Measurements from ENCODE around the gene STXBP1. TPM values are rescaled to one million over a fixed set of nuclear protein-coding genes. Genes with fewer than 3 reads are reported as not detected.

Gene STXBP1
- total RNA-seq, 1 experiment from 2014 or later: 8.0 TPM

DNA sequence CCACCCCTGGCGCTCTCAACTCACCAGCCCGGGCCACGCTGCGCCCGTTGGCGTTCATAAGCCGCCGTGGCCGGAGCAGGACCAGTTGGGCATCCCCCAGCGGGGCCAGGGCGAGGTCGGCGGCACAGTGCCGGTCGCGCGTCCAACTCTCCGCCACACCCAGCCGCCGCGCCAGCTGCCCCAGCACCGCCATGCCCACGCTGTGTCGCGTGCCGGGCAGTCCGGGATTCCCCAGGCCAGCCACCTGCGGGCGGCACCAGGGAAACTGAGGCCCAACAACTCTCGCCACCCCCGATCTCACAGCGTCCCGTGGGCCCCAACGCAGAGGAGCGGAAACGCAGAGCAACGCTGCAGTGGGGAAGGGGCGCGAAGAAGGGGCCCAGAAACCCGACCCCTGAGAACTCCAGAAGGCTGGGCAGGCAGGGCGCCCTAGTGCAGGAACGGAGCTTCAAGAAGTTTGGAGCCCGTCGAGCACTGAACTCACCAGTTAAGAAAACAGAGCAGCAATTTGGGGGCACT, 102.9 kb downstream of the STXBP1 start:
- DNase-seq (ENCODE audit: low spot score): no peak

DNA sequence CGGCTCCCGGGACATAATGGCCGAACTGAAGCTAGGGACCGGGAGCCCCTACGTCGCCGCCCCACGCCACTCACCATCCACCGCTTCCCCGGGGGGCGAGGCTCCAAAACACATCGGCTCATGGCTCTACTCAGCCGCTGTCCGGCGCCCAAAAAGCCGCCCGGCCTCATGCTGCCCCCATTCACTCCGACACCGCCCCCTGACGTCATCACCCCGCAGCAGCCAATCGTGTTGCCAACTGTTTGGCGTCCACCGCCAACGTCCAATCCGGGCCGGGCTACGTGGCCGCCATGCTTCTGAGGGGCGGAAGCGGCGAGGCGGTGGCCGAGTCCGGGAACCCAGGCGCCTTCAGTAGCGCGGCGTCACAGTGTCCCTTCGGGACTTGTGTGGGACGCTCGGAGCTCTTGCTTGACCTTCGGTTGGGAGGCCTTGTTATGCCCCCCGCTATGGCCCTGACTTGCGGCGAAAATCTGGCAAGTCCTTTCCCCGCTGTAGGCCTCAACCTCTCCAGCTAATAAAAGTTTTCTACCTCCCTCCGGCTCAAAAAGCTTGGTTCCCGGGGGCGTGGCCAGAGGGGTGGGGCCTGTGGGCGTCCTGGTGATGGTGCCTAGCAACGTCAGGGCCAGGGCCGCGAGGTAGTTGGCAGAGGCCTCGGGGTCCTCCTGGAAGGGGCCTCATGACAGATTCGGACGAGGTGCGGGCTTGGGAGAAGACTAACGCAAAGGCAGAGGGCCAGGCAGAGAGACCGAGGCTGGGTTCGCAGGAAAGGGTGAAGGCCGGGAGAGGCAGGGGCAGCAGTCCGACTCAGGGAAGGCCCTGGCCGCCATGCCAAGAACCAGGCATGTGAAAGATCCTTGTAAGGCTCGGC, 103.6 kb downstream of the STXBP1 start, which contains the start of the genes PTRH1 and TTC16:
Gene PTRH1, minus strand, starts transcription at position 194 of the 868 bp plus-strand sequence. Its CDS starts 24 bp downstream, at position 170.
Gene TTC16, plus strand, starts transcription at position 610 of the 868 bp plus-strand sequence. Its CDS starts 67 bp downstream, at position 677.
- DNase-seq (ENCODE audit: low spot score): peak; percentile 95

- DNase-seq (ENCODE audit: low spot score): no peak
Observed at GRCh38 chr9:127716412-127716811, 104.3 kb downstream of the STXBP1 start.

DNA sequence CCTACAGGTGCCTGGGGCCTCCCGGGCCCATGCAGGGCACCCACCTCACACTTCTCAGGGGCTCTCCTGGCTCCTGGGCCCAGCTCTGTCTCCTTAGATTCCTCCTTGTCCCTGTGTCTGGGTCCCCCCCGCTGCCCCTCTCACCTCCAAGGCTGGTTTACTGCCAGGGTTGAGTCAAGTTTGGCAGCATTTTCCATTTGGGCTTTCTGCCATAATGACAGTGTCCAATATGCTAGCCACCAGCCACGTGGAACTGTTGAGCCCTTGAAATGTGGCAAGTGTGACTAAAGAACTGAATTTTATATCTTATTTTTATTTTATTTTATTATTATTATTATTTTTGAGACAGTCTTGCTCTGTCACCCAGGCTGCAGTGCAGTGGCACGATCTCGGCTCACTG, 105.7 kb downstream of the STXBP1 start:
- DNase-seq (ENCODE audit: low spot score): no peak

DNA sequence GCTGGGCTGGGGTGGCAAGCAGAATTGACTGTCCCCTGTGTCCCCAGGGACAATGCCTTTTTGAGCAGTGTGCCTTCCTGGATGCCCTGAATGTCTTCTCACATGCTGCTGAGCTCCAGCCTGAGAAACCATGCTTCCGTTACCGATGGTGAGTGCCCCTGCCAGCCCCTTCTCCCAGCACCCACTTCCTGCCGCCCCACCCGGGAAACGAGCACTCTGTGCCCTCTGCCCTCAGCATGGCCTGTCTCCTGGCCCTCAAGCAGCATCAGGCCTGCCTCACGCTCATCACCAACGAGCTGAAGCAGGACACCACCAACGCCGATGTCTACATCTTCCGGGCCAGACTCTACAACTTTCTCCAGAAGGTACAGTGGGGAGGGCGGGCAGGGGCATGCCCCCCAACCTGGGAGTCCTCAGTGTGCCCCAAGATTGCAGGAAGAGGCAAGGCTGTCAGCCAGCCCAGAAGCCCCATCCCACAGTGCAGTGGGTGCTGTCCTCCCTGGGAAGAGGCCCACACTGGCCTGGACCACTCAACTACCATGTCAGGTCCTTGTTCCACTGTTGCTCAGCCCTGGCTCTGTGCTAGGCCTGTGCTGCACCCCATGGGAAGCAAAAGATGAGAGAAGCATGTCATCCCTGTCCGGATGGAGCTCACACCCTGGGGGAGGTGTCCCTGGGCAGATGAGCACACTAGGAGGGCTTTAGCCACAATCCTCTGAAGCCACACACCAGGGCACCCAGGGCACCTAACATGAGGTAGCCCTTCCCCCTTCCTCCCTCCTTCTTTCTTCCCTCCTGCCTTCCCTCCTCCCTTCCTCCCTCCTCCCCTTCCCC, 108.2 kb downstream of the STXBP1 start:
- no peak for DNase-seq (ENCODE audit: low spot score)

GRCh38 chr9:127720865-127721227, 108.8 kb downstream of the STXBP1 start:
- no peak for DNase-seq (ENCODE audit: low spot score)

GRCh38 chr9:127721391-127721821, 109.3 kb downstream of the STXBP1 start:
- peak; percentile 79 for DNase-seq (ENCODE audit: low spot score)

- DNase-seq (ENCODE audit: low spot score): peak; percentile 36
Observed at GRCh38 chr9:127722055-127722745, 110.1 kb downstream of the STXBP1 start.

- DNase-seq (ENCODE audit: low spot score): no peak
Observed at GRCh38 chr9:127723013-127723412, 110.9 kb downstream of the STXBP1 start.

- no peak for DNase-seq (ENCODE audit: low spot score)
Observed at GRCh38 chr9:127723444-127723843, 111.4 kb downstream of the STXBP1 start.

DNA sequence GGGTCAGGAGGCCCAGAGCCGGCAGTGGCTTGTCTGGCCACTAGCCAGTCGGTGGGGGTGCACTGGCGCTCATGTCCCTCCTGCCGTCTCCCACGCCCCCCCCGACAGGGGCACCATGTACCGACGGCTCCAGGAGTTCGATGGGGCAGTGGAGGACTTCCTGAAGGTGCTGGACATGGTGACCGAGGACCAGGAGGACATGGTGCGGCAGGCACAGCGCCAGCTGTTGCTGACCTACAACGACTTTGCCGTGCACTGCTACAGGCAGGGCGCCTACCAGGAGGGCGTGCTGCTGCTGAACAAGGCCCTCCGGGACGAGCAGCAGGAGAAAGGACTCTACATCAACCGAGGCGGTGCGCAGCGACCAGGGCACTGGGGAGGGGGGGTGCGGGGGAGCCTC, 111.9 kb downstream of the STXBP1 start:
- DNase-seq (ENCODE audit: low spot score): no peak

DNA sequence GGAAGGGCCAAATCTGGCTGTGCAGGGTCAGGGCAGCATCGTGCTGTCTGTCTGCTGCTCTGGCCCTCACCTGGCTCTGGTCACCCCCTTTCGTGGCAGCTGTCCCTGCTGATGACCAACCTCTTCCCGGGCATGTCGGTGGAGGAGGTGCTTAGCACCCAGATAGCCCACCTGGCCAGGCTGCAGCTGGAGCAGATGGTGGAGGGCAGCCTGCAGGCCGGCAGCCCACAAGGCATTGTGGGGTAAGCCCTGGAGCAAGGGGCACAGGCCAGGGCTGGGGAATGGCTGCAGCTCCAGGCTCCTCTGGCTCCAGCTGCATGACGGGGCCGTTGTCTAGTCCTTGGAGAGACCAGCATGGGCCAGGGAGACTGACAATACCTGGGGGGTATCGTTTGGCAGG, 114.8 kb downstream of the STXBP1 start:
- no peak for DNase-seq (ENCODE audit: low spot score)

DNA sequence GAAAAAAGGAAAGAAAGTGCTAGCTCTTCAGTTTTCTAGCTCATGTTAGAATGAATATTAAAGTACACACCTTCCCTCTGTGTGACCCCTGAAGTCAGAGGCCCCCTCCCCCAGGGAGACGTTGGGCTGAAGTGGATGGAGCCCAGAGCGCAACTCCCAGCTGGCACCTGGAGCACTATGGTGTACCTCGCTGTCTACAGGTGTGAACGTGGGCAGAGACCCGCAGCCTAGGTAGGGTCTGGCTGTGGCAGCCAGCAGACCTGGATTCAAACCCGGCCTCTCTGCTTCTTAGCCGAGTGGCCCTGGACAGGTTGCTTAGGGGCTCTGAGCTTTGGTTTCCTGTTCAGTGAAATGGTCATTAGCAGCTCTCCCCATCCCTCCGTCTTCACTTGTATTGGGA, 116.7 kb downstream of the STXBP1 start:
- DNase-seq (ENCODE audit: low spot score): no peak

GRCh38 chr9:127729522-127730256, 117.6 kb downstream of the STXBP1 start:
- no peak for DNase-seq (ENCODE audit: low spot score)

- no peak for DNase-seq (ENCODE audit: low spot score)
Observed at GRCh38 chr9:127730262-127730661, 118.2 kb downstream of the STXBP1 start.

DNA sequence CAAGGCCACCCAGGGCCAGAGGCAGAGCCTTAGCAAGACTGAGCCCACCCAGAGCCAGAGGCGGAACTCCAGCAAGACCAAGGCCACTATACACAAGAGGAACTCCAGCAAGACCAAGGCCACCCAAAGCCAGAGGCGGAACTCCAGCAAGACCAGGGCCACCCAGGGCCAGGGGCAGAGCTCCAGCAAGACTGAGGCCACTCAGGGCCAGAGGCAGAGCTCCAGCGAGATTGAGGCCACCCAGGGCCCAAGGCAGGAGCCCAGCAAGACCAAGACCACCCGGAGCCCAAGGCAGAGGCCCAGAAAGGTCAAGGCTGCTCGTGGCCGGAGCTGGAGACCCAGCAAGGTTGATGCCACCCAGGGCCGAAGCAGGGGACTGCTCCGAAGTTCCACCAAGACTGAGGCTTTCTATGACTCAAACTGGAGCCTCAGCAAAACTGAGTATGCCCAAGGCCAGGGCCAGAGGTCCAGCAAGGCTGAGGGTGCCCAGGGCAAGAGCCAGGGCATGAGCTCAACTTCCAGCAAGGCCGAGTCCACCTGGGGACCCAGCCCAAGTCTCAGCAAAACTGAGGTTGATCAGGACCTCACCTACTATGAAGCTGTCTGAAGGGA, 118.8 kb downstream of the STXBP1 start:
- no peak for DNase-seq (ENCODE audit: low spot score)

DNA sequence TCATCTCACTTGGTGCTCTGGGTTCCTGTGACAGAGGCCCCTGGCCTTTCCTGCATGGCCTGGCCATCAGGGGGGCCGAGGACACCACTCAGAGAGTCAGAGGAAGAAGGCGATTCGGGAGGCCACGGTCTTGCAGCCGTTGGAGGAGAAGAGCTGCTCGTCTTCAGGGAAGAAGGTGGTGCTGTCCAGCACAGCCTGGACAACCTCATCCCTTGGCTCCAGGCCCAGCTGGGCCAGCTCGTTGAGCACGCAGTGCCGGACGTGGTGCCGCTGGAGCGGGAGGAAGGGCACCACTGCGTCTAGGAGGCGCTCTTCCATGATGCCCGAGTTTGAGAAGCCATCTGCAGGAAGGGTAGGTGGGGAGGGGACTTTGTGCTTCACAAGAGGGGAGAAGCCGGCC, 119.9 kb downstream of the STXBP1 start:
- DNase-seq (ENCODE audit: low spot score): no peak

GRCh38 chr9:127732444-127732843, 120.4 kb downstream of the STXBP1 start:
- no peak for DNase-seq (ENCODE audit: low spot score)

GRCh38 chr9:127733614-127734013, 121.5 kb downstream of the STXBP1 start:
- DNase-seq (ENCODE audit: low spot score): no peak

- no peak for DNase-seq (ENCODE audit: low spot score)
Observed at GRCh38 chr9:127734247-127734746, 122.2 kb downstream of the STXBP1 start.

Data from HT-29 (cell line).